Large intestine (tissue), 3 donors: Measurements from ENCODE around the gene C19orf25. TPM values are rescaled to one million over a fixed set of nuclear protein-coding genes. Genes with fewer than 3 reads are reported as not detected.
"Not testable (repeated sequence)": the region's sequence is repeated elsewhere in the genome, so short reads cannot be mapped to it uniquely, and the experiment has no call there.

Source experiments
- DNase-seq, 2 donors: peaks; one replicate each; pipeline versions ENCODE4 v3.0.0 to v3.0.0-alpha.2; 2013
- H3K27ac ChIP-seq: one replicate; pipeline ENCODE4 v1.5.1; 2013; ENCODE audit warnings: low read length
- H3K27me3 ChIP-seq: 2 replicates; pipeline ENCODE4 v1.6.1; 2013; ENCODE audit warnings: low read length; ENCODE audit not compliant: control insufficient read depth, insufficient read depth
- H3K36me3 ChIP-seq: 2 replicates; pipeline ENCODE4 v1.6.1; 2013; ENCODE audit warnings: low read length; ENCODE audit not compliant: control insufficient read depth, insufficient read depth
- H3K4me1 ChIP-seq: one replicate; pipeline ENCODE4 v1.6.1; 2013; ENCODE audit warnings: low read length; ENCODE audit not compliant: control insufficient read depth, insufficient read depth
- H3K4me3 ChIP-seq: one replicate; pipeline ENCODE4 v1.5.1; 2013; ENCODE audit warnings: low read length
- H3K9me3 ChIP-seq: one replicate; pipeline ENCODE4 v1.6.1; 2013; ENCODE audit warnings: mild to moderate bottlenecking, low read depth, low read length, moderate library complexity; ENCODE audit not compliant: control insufficient read depth
- WGBS: methylation state at CpG from one replicate; pipeline ENCODE4 v1.1.5; 2013; ENCODE audit warnings: low lambda C conversion rate; ENCODE audit not compliant: insufficient coverage; 5-methylcytosine and 5-hydroxymethylcytosine counted together
- polyA plus RNA-seq: library from polyadenylated mRNA; unstranded; fragments of 120-200 nt; gene quantifications from one replicate; pipeline ENCODE4 v1.2.1, GENCODE V29; 2013

The C19orf25 gene
- polyA plus RNA-seq, 1 donor, result 29.8 TPM

DNA sequence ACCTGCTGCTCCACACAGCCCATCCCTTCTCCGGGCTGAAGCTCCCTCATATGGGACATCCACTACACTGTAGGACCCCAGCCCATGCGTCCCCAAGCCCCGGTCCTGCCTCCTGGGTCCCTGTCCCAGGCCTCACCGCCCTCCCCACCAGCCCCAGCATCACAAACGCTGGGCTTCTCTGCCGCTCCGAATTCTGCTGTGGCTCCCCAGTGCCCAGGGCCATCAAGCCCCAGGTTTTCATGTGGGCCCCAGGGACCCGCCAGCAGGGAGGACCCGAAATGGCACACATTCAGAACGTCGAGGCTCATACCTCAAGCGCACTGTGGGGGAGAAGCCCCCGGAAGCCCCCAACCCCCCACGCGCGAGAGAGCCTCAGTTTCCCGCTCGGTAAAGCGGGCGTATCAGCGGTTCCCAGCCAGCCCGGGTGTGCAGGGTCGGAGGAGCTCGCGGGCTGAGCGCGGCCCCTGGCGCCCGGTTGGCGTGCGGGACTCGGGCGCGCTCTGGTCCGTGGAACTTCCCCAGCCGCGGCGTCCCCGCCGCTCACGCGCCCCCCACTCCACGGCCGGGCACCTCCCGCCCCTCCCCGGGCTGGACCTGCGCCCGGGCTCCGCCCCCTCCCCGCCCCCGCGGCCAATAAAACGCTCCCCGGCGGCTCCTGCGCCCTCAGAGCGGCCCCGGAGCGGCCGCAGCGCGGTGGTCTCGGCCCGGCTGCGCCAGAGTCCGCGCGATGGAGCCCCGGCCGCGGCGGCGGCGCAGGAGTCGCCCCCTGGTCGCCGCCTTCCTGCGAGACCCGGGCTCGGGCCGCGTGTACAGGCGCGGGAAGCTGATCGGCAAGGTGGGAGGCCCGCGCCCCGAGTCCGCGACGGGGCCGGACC is 44.6 kb upstream of the C19orf25 start, which contains the start of gene PLK5:
PLK5 (plus strand) TSS at position 666 of the 875 bp plus-strand sequence. CDS start 2,920 bp downstream, outside the sequence.
- peaks cover 44% of the 10 kb centered on the region for H3K27me3 ChIP-seq
- no peaks in the 10 kb centered on the region for H3K36me3 ChIP-seq
- H3K4me3 ChIP-seq, result no peak within 1 kb of the TSS
- H3K4me1 ChIP-seq, result no peaks in the 10 kb centered on the region
- no peak for DNase-seq
- WGBS, result no CpG with 5 or more reads among the region's 92 CpGs
- H3K27ac ChIP-seq, result no peak within 1 kb of the TSS
- H3K9me3 ChIP-seq, result peaks cover 3% of the 10 kb centered on the region

- DNase-seq, result no peak
- Histone ChIP-seq H3K4me3 (no peak overlapping the region), H3K27me3 (peaks cover 48% of the 10 kb centered on the region), H3K36me3 (no peaks in the 10 kb centered on the region), H3K4me1 (no peaks in the 10 kb centered on the region), H3K27ac (no peak overlapping the region), H3K9me3 (peaks cover 3% of the 10 kb centered on the region)
- no CpG with 5 or more reads among the region's 18 CpGs for WGBS
Observed at GRCh38 chr19:1522838-1523237, 43.8 kb upstream of the C19orf25 start.

DNA sequence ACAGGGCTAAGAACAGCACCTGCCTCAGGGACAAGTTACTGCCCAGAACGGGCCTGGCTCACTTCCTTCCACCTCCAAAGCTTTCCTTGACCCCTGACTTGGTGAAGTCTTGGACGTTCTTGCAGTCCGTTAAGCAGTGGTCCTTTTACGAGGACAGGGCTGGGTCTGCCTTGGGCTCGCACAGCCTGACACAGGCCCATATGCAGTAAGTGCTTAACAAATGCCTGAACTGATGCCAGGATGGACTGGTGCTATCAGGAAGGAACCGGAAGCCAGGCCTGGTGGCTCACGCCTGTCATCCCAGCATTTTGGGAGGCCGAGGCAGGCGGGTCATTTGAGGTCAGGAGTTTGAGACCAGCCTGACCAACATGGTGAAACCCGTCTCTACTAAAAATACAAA is 43.0 kb upstream of the C19orf25 start:
- Histone ChIP-seq H3K27me3 (peaks cover 48% of the 10 kb centered on the region), H3K27ac (no peak overlapping the region), H3K36me3 (no peaks in the 10 kb centered on the region), H3K4me1 (no peaks in the 10 kb centered on the region), H3K4me3 (no peak overlapping the region), H3K9me3 (peaks cover 3% of the 10 kb centered on the region)
- WGBS, result no CpG with 5 or more reads among the region's 10 CpGs
- DNase-seq, result no peak

GRCh38 chr19:1521636-1522035 is 42.6 kb upstream of the C19orf25 start:
- WGBS, result no CpG with 5 or more reads among the region's 14 CpGs
- peaks cover 3% of the 10 kb centered on the region for H3K9me3 ChIP-seq
- no peak overlapping the region for H3K27ac ChIP-seq
- H3K4me1 ChIP-seq, result no peaks in the 10 kb centered on the region
- no peak overlapping the region for H3K4me3 ChIP-seq
- H3K27me3 ChIP-seq, result peaks cover 52% of the 10 kb centered on the region
- DNase-seq, result no peak
- H3K36me3 ChIP-seq, result no peaks in the 10 kb centered on the region

GRCh38 chr19:1520203-1520780 is 41.3 kb upstream of the C19orf25 start:
- H3K9me3 ChIP-seq, result peaks cover 7% of the 10 kb centered on the region
- WGBS, result 80% methylated on average over 1 of the region's 17 CpGs
- no peak overlapping the region for H3K4me3 ChIP-seq
- no peaks in the 10 kb centered on the region for H3K36me3 ChIP-seq
- no peaks in the 10 kb centered on the region for H3K4me1 ChIP-seq
- peaks cover 46% of the 10 kb centered on the region for H3K27me3 ChIP-seq
- DNase-seq, result no peak
- no peak overlapping the region for H3K27ac ChIP-seq

DNA sequence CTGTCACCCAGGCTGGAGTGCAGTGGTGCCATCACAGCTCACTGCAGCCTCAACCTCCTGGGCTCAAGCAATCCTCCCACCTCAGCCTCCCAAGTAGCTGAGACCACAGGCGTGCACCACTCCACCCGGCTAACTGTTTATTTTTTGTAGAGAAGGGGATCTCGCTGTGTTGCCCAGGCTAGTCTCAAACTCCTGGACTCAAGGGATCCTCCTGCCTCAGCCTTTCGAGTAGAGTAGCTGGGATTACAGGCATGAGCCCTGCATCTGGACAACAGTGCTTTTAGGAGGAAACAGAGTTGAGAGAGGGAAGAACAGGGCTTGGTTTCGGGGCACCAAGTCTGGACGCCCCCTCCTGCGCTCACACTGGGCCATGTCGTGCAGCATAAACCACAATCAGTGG is 40.8 kb upstream of the C19orf25 start:
- no CpG with 5 or more reads among the region's 8 CpGs for WGBS

GRCh38 chr19:1518471-1518870 is 39.5 kb upstream of the C19orf25 start:
- Histone ChIP-seq H3K36me3 (no peaks in the 10 kb centered on the region), H3K27me3 (peaks cover 39% of the 10 kb centered on the region), H3K9me3 (peaks cover 7% of the 10 kb centered on the region), H3K4me3 (no peak overlapping the region), H3K4me1 (no peaks in the 10 kb centered on the region), H3K27ac (no peak overlapping the region)
- no CpG with 5 or more reads among the region's 4 CpGs for WGBS
- DNase-seq, result no peak

More for the DNA sequence above, 40.8 kb upstream of the C19orf25 start:
- not testable (repeated sequence) for H3K36me3 ChIP-seq, H3K27ac ChIP-seq, H3K9me3 ChIP-seq, DNase-seq, H3K4me3 ChIP-seq, H3K4me1 ChIP-seq
- peaks cover 42% of the 10 kb centered on the region for H3K27me3 ChIP-seq

DNA sequence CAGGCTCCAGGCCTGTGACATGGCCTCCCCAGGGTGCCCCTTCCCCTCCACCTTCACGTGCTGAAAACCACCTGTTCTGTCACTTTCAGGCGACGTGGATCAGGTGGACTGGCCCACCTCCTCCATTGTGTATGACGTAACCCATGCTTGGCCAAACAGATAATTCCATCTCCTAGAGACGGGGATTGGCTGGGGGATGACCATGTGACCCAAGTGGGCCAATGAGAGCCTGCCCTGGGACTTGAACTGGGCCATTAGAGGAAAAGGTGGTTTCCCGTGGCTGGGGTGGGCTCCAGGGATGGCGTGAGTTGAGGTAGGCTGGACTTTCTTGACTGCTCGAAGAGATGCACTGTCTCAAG is 37.4 kb upstream of the C19orf25 start:
- H3K27me3 ChIP-seq, result peaks cover 24% of the 10 kb centered on the region
- peaks cover 7% of the 10 kb centered on the region for H3K9me3 ChIP-seq
- no peak overlapping the region for H3K27ac ChIP-seq
- WGBS, result 83% methylated on average over 1 of the region's 8 CpGs
- no peak overlapping the region for H3K4me3 ChIP-seq
- H3K4me1 ChIP-seq, result peaks cover 9% of the 10 kb centered on the region
- no peak for DNase-seq
- H3K36me3 ChIP-seq, result no peaks in the 10 kb centered on the region

DNA sequence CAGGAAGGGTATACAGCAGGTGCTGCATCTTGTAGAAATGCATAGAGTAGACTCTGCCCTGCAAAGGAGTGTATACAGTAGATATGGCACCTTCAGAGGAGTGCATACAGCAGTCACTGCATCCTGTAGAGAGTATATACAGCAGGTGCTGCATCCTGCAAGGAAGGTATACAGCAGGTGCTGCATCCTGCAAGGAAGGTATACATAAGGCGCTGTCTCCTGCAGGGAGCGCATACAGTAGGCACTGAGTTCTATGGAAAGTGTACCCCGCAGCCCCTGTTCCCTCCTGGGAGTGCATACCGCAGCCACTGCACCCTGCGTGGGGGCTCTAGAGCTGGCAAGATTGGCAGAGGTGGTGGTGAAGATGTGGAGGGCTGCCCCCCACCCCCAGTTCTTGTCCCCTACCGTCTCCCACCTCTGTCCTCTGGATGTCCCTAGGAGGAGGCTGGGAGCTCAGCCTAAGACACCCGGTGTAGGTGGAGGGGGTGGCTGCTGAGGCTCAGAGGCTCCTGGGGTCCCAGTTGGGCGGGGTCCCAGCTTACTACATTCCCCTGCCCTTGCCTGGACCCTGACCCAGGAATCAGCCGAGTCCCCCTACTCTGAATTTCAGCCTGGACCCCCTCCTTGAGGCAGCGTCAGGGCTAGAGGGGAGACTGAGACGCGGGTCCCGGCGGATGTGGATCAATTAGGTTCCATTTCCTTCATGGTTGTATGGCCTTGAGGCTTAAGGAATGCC is 36.1 kb upstream of the C19orf25 start:
- no peak overlapping the region for H3K4me3 ChIP-seq

DNA sequence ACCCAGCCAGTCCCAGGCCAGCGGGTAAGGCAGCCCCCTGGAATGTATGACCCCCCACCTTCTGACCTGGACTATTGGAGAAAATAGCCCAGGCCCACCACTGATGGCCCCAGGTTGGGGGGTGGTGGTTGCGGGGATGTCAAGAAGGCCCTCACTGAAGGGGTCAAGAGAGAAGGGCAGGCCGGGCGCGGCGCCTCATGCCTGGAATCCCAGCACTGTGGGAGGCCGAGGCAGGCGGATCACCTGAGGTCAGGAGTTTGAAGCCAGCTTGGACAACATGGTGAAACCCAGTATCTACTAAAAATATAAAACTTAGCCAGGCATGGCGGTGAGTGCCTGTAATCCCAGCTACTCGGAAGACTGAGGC is 35.3 kb upstream of the C19orf25 start:
- peaks cover 24% of the 10 kb centered on the region for H3K27me3 ChIP-seq
- no CpG with 5 or more reads among the region's 10 CpGs for WGBS
- no peak for DNase-seq
- H3K4me1 ChIP-seq, result peaks cover 24% of the 10 kb centered on the region
- no peak overlapping the region for H3K4me3 ChIP-seq
- no peaks in the 10 kb centered on the region for H3K36me3 ChIP-seq
- peaks cover 7% of the 10 kb centered on the region for H3K9me3 ChIP-seq
- H3K27ac ChIP-seq, result no peak overlapping the region

More for the DNA sequence above, 36.1 kb upstream of the C19orf25 start:
- no CpG with 5 or more reads among the region's 14 CpGs for WGBS
- no peaks in the 10 kb centered on the region for H3K36me3 ChIP-seq
- no peak for DNase-seq
- H3K4me1 ChIP-seq, result peaks cover 19% of the 10 kb centered on the region
- peaks cover 7% of the 10 kb centered on the region for H3K9me3 ChIP-seq
- peaks cover 24% of the 10 kb centered on the region for H3K27me3 ChIP-seq
- H3K27ac ChIP-seq, result no peak overlapping the region
